HG02759 (cell line): Measurements from ENCODE around the gene WDR48.

Source experiments
- ATAC-seq: cut with Tn5 transposase; IDR thresholded peaks from one replicate; pipeline ENCODE4 v1.9.1; 2021; ENCODE audit warnings: mild to moderate bottlenecking, moderate library complexity; ENCODE audit not compliant: unreplicated experiment

Gene WDR48

GRCh38 chr3:39137435-39137936, 85.7 kb downstream of the WDR48 start:
- no peak for ATAC-seq

GRCh38 chr3:39137991-39138803, 86.4 kb downstream of the WDR48 start:
- ATAC-seq = no peak

- no peak for ATAC-seq
Observed at GRCh38 chr3:39138804-39139415, 87.1 kb downstream of the WDR48 start.

GRCh38 chr3:39139442-39139841, 87.6 kb downstream of the WDR48 start:
- no peak for ATAC-seq

- ATAC-seq = no peak
Observed at GRCh38 chr3:39140341-39140971, 88.6 kb downstream of the WDR48 start.

GRCh38 chr3:39141171-39141995, 89.6 kb downstream of the WDR48 start:
- ATAC-seq = no peak

- no peak for ATAC-seq
Observed at GRCh38 chr3:39142067-39142466, 90.3 kb downstream of the WDR48 start.

GRCh38 chr3:39143051-39143885, 91.5 kb downstream of the WDR48 start:
- no peak for ATAC-seq

GRCh38 chr3:39144095-39144747, 92.4 kb downstream of the WDR48 start:
- ATAC-seq = no peak

- no peak for ATAC-seq
Observed at GRCh38 chr3:39144748-39145380, 93.0 kb downstream of the WDR48 start.

GRCh38 chr3:39146083-39146501, 94.3 kb downstream of the WDR48 start:
- no peak for ATAC-seq
